ENCODE data around the gene LAMA3. TPM values are rescaled to one million over a fixed set of nuclear protein-coding genes. Genes with fewer than 3 reads are reported as not detected.

Gene LAMA3
- total and polyA plus RNA-seq, 2 donors (not counting 1 experiment from before 2014, with no cell fraction given) = 0.75 to 13.2 TPM

- H3K36me3 ChIP-seq (ENCODE audit: control insufficient read depth, insufficient read depth, low read length) = no peaks in the 10 kb centered on the region
- no peak for DNase-seq (ENCODE audit: low read depth in 2 of 2)
- TF ChIP-seq EZH2 (IDR thresholded peaks at IDR 0.05; ENCODE audit: low read length, missing control alignments) = no peak
- TF ChIP-seq CTCF (conservative IDR thresholded peaks at IDR 0.05 in 1 of 2, IDR thresholded peaks at IDR 0.05 in 1 of 2; ENCODE audit: low read depth in 1 of 2, low read length in 2 of 2) = no peak
- peaks cover 2% of the 10 kb centered on the region for H3K27me3 ChIP-seq (ENCODE audit: control insufficient read depth, insufficient read depth, low read length)
- no peak overlapping the region for H3K27ac ChIP-seq (ENCODE audit: insufficient read depth, low read length)
- H3K4me3 ChIP-seq (replicated peaks in 1 of 4; ENCODE audit: control extremely low read depth in 1 of 4, insufficient read depth in 1 of 4, low read depth in 3 of 4, low read length in 4 of 4) = no peak overlapping the region
- no peaks in the 10 kb centered on the region for H3K9me3 ChIP-seq (ENCODE audit: control insufficient read depth, insufficient read depth, low read depth, low read length)
- H3K4me1 ChIP-seq (ENCODE audit: control insufficient read depth, extremely low read depth, insufficient read depth, low read length) = no peaks in the 10 kb centered on the region
- no peaks in the 10 kb centered on the region for H3K79me2 ChIP-seq (ENCODE audit: control insufficient read depth, insufficient read depth, low read length)
- H3K9ac ChIP-seq (ENCODE audit: insufficient read depth, low read length) = no peak overlapping the region
- no peak overlapping the region for H2AFZ ChIP-seq (ENCODE audit: low read length)
- no peaks in the 10 kb centered on the region for H4K20me1 ChIP-seq (ENCODE audit: control insufficient read depth, extremely low read depth, insufficient read depth, low read length)
- no peak overlapping the region for H3K4me2 ChIP-seq (ENCODE audit: extremely low read depth, insufficient read depth, low read length)
Measured at GRCh38 chr18:23877371-23877770, 188.1 kb downstream of the LAMA3 start.

GRCh38 chr18:23878336-23878900 is 189.2 kb downstream of the LAMA3 start:
- Histone ChIP-seq H3K4me2 (ENCODE audit: extremely low read depth, insufficient read depth, low read length) (no peak overlapping the region), H3K27ac (ENCODE audit: insufficient read depth, low read length) (no peak overlapping the region), H3K4me1 (ENCODE audit: control insufficient read depth, extremely low read depth, insufficient read depth, low read length) (no peaks in the 10 kb centered on the region), H4K20me1 (ENCODE audit: control insufficient read depth, extremely low read depth, insufficient read depth, low read length) (no peaks in the 10 kb centered on the region), H3K9me3 (ENCODE audit: control insufficient read depth, insufficient read depth, low read depth, low read length) (no peaks in the 10 kb centered on the region), H3K79me2 (ENCODE audit: control insufficient read depth, insufficient read depth, low read length) (no peaks in the 10 kb centered on the region), H3K36me3 (ENCODE audit: control insufficient read depth, insufficient read depth, low read length) (no peaks in the 10 kb centered on the region), H3K4me3 (replicated peaks in 1 of 4; ENCODE audit: control extremely low read depth in 1 of 4, insufficient read depth in 1 of 4, low read depth in 3 of 4, low read length in 4 of 4) (no peak overlapping the region), H3K27me3 (ENCODE audit: control insufficient read depth, insufficient read depth, low read length) (peaks cover 2% of the 10 kb centered on the region), H3K9ac (ENCODE audit: insufficient read depth, low read length) (no peak overlapping the region), H2AFZ (ENCODE audit: low read length) (no peak overlapping the region)
- TF ChIP-seq EZH2 (IDR thresholded peaks at IDR 0.05; ENCODE audit: low read length, missing control alignments) (no peak), CTCF (conservative IDR thresholded peaks at IDR 0.05 in 1 of 2, IDR thresholded peaks at IDR 0.05 in 1 of 2; ENCODE audit: low read depth in 1 of 2, low read length in 2 of 2) (no peak)
- DNase-seq (ENCODE audit: low read depth in 2 of 2) = no peak

GRCh38 chr18:23879126-23879525 is 189.9 kb downstream of the LAMA3 start:
- TF ChIP-seq EZH2 (IDR thresholded peaks at IDR 0.05; ENCODE audit: low read length, missing control alignments) = no peak
- TF ChIP-seq CTCF (conservative IDR thresholded peaks at IDR 0.05 in 1 of 2, IDR thresholded peaks at IDR 0.05 in 1 of 2; ENCODE audit: low read depth in 1 of 2, low read length in 2 of 2) = no peak
- H3K4me3 ChIP-seq (replicated peaks in 1 of 4; ENCODE audit: control extremely low read depth in 1 of 4, insufficient read depth in 1 of 4, low read depth in 3 of 4, low read length in 4 of 4) = no peak overlapping the region

More at GRCh38 chr18:23879126-23879525, 189.9 kb downstream of the LAMA3 start:
- Histone ChIP-seq H3K4me1 (ENCODE audit: control insufficient read depth, extremely low read depth, insufficient read depth, low read length) (no peaks in the 10 kb centered on the region), H3K79me2 (ENCODE audit: control insufficient read depth, insufficient read depth, low read length) (no peaks in the 10 kb centered on the region), H4K20me1 (ENCODE audit: control insufficient read depth, extremely low read depth, insufficient read depth, low read length) (no peaks in the 10 kb centered on the region), H3K27me3 (ENCODE audit: control insufficient read depth, insufficient read depth, low read length) (peaks cover 2% of the 10 kb centered on the region), H3K36me3 (ENCODE audit: control insufficient read depth, insufficient read depth, low read length) (no peaks in the 10 kb centered on the region), H3K4me2 (ENCODE audit: extremely low read depth, insufficient read depth, low read length) (no peak overlapping the region), H3K9ac (ENCODE audit: insufficient read depth, low read length) (no peak overlapping the region), H2AFZ (ENCODE audit: low read length) (no peak overlapping the region), H3K9me3 (ENCODE audit: control insufficient read depth, insufficient read depth, low read depth, low read length) (no peaks in the 10 kb centered on the region), H3K27ac (ENCODE audit: insufficient read depth, low read length) (no peak overlapping the region)
- DNase-seq (ENCODE audit: low read depth in 2 of 2) = no peak
